ENCODE measurements around the gene ADRB2.

ADRB2 gene

GRCh38 chr5:148805326-148806290 lies 20.8 kb upstream of the ADRB2 start:
- no peak for DNase-seq (ENCODE audit: low read depth in 2 of 2)

- DNase-seq (ENCODE audit: low read depth in 2 of 2) = no peak
These were observed 19.9 kb upstream of the ADRB2 start for GRCh38 chr5:148806520-148806931.

GRCh38 chr5:148807851-148808250 lies 18.6 kb upstream of the ADRB2 start:
- no peak for DNase-seq (ENCODE audit: low read depth in 2 of 2)

GRCh38 chr5:148808864-148809642 lies 17.4 kb upstream of the ADRB2 start:
- no peak for DNase-seq (ENCODE audit: low read depth in 2 of 2)

- no peak for DNase-seq (ENCODE audit: low read depth in 2 of 2)
These were observed 16.5 kb upstream of the ADRB2 start for GRCh38 chr5:148809781-148810524.

GRCh38 chr5:148810823-148811222 lies 15.6 kb upstream of the ADRB2 start:
- no peak for DNase-seq (ENCODE audit: low read depth in 2 of 2)

GRCh38 chr5:148811756-148812155 lies 14.7 kb upstream of the ADRB2 start:
- DNase-seq (ENCODE audit: low read depth in 2 of 2) = no peak

- no peak for DNase-seq (ENCODE audit: low read depth in 2 of 2)
These were observed 11.3 kb upstream of the ADRB2 start for GRCh38 chr5:148815086-148815485.

GRCh38 chr5:148815578-148815977 lies 10.8 kb upstream of the ADRB2 start:
- no peak for DNase-seq (ENCODE audit: low read depth in 2 of 2)

- DNase-seq (ENCODE audit: low read depth in 2 of 2) = no peak
These were observed 10.1 kb upstream of the ADRB2 start for GRCh38 chr5:148816357-148816756.

- DNase-seq (ENCODE audit: low read depth in 2 of 2) = no peak
These were observed 9.6 kb upstream of the ADRB2 start for GRCh38 chr5:148816782-148817181.

- DNase-seq (ENCODE audit: low read depth in 2 of 2) = no peak
These were observed 8.8 kb upstream of the ADRB2 start for GRCh38 chr5:148817606-148818005.

- DNase-seq (ENCODE audit: low read depth in 2 of 2) = no peak
These were observed 5.7 kb upstream of the ADRB2 start for GRCh38 chr5:148820461-148821395.

GRCh38 chr5:148823871-148824270 lies 2.5 kb upstream of the ADRB2 start:
- no peak for DNase-seq (ENCODE audit: low read depth in 2 of 2)

GRCh38 chr5:148825716-148826052 lies 727 bp upstream of the ADRB2 start:
- no peak for DNase-seq (ENCODE audit: low read depth in 2 of 2)

- DNase-seq (ENCODE audit: low read depth in 2 of 2) = no peak
These were observed 294 bp downstream of the ADRB2 start for GRCh38 chr5:148826739-148827070.

- DNase-seq (ENCODE audit: low read depth in 2 of 2) = no peak
These were observed 1.3 kb downstream of the ADRB2 start for GRCh38 chr5:148827723-148828122.

- no peak for DNase-seq (ENCODE audit: low read depth in 2 of 2)
These were observed 2.3 kb downstream of the ADRB2 start for GRCh38 chr5:148828511-148829247.

GRCh38 chr5:148829248-148829594 lies 2.8 kb downstream of the ADRB2 start:
- DNase-seq (ENCODE audit: low read depth in 2 of 2) = no peak

GRCh38 chr5:148829734-148830133 lies 3.3 kb downstream of the ADRB2 start:
- no peak for DNase-seq (ENCODE audit: low read depth in 2 of 2)

- no peak for DNase-seq (ENCODE audit: low read depth in 2 of 2)
These were observed 3.8 kb downstream of the ADRB2 start for GRCh38 chr5:148830211-148830610.

All from stimulated activated CD8-positive, alpha-beta memory T cell treated with anti-CD3 and anti-CD28 coated beads, Interleukin-7, amount 100 ng/mL, for 4 hours (primary cell).